ENCODE data around the gene SLX9.

DNA sequence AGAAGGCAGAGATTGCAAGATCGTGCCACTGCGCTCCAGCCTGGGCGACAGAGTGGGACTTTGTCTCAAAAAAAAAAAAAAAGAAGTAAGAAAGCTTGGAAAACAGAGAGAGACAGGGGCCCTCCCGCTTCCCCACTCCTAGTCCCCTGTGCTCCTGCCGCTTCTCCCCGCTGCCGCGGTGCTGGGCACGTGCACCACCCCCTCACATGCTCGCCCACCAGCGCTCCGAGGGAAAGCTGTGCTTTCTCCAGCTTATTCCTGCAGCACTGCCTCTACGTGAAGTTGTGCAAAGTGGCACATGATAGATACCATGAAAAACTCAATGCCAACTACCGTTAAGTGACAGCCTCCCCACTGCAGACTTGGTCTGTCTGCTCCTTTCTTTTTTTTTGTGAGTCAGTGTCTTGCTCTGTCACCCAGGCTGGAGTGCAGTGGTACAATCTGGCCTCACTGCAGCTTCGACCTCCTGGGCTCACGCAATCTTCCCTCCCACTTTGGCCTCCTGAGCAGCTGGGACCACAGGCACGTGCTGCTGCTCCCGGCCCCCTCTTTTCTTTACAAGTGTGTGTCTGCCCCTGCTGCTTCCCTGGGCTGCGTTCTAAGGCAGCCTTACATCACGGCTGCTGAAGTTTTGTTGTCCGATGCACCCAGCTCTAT is 15.4 kb downstream of the SLX9 start:
- TF ChIP-seq CTCF (conservative IDR thresholded peaks at IDR 0.05 in 1 of 2, IDR thresholded peaks at IDR 0.05 in 1 of 2; ENCODE audit: extremely low read depth in 1 of 2, insufficient read depth in 1 of 2, low read depth in 1 of 2, low read length in 2 of 2): no peak
- no peak for TF ChIP-seq EZH2 (IDR thresholded peaks at IDR 0.05; ENCODE audit: borderline replicate concordance, low read length)
